Neuronal stem cell (in vitro differentiated cells): ENCODE results near the gene FBXO28.

Experiments used
- DNase-seq: peaks from one replicate; pipeline ENCODE4 v3.0.0-alpha.2; 2013; ENCODE audit warnings: low spot score
- H2AFZ ChIP-seq: one replicate; pipeline ENCODE4 v1.6.1; 2013; ENCODE audit warnings: mild to moderate bottlenecking, low read length, inconsistent platforms
- H2AK5ac ChIP-seq: 2 replicates; pipeline ENCODE4 v1.6.1; 2013; ENCODE audit warnings: low read depth, mild to moderate bottlenecking, inconsistent platforms, low read length, moderate library complexity, mixed read lengths
- H2BK120ac ChIP-seq: 2 replicates; pipeline ENCODE4 v1.6.1; 2013; ENCODE audit warnings: low read depth, mild to moderate bottlenecking, inconsistent platforms, low read length, moderate library complexity, mixed read lengths
- H2BK12ac ChIP-seq: one replicate; pipeline ENCODE4 v1.6.1; 2013; ENCODE audit warnings: low read length, inconsistent platforms
- H2BK15ac ChIP-seq: 2 replicates; pipeline ENCODE4 v1.6.1; 2013; ENCODE audit warnings: mild to moderate bottlenecking, low read length, inconsistent platforms, mixed read lengths
- H2BK5ac ChIP-seq: one replicate; pipeline ENCODE4 v1.6.1; 2013; ENCODE audit warnings: inconsistent platforms, mild to moderate bottlenecking, low read length, moderate library complexity
- H3K14ac ChIP-seq: one replicate; pipeline ENCODE4 v1.6.1; 2013; ENCODE audit warnings: low read length, inconsistent platforms
- H3K18ac ChIP-seq: 2 replicates; pipeline ENCODE4 v1.6.1; 2013; ENCODE audit warnings: low read length, inconsistent platforms
- H3K23ac ChIP-seq: 2 replicates; pipeline ENCODE4 v1.6.1; 2013; ENCODE audit warnings: low read depth, mild to moderate bottlenecking, mixed read lengths, low read length, inconsistent platforms; ENCODE audit not compliant: poor library complexity
- H3K27ac ChIP-seq: replicated peaks from 3 replicates; pipeline ENCODE4 v1.5.1; 2013; ENCODE audit warnings: low read length, inconsistent platforms
- H3K27me3 ChIP-seq, 3 experiments: 2 replicates each; pipeline ENCODE4 v1.6.1; 2013; ENCODE audit warnings: low read length in 3 of 3, mild to moderate bottlenecking in 2 of 3, inconsistent platforms in 1 of 3, low read depth in 1 of 3, mixed read lengths in 1 of 3, moderate library complexity in 1 of 3; ENCODE audit not compliant: control insufficient read depth in 3 of 3, insufficient read depth in 3 of 3
- H3K36me3 ChIP-seq, 2 donors: replicated peaks in 1 of 2; 2 replicates each; pipeline ENCODE4 v1.6.1; 2013; ENCODE audit warnings: low read length in 2 of 2; ENCODE audit not compliant: control insufficient read depth in 2 of 2, insufficient read depth in 2 of 2
- H3K4ac ChIP-seq: 2 replicates; pipeline ENCODE4 v1.6.1; 2013; ENCODE audit warnings: inconsistent platforms, mild to moderate bottlenecking, low read length, moderate library complexity
- H3K4me1 ChIP-seq, 2 donors: 1 replicate in 1 of 2; 2 replicates in 1 of 2; pipeline ENCODE4 v1.6.1; 2013; ENCODE audit warnings: low read length in 2 of 2, low read depth in 1 of 2; ENCODE audit not compliant: control insufficient read depth in 2 of 2, insufficient read depth in 1 of 2
- H3K4me2 ChIP-seq: one replicate; pipeline ENCODE4 v1.6.1; 2013; ENCODE audit warnings: mild to moderate bottlenecking, low read length, inconsistent platforms; ENCODE audit not compliant: insufficient read depth, poor library complexity, severe bottlenecking
- H3K4me3 ChIP-seq, 2 donors: 2 replicates each; pipeline ENCODE4 v1.5.1; 2013; ENCODE audit warnings: low read length in 2 of 2, mild to moderate bottlenecking in 2 of 2, inconsistent platforms in 1 of 2, moderate library complexity in 1 of 2
- H3K79me1 ChIP-seq: one replicate; pipeline ENCODE4 v1.6.1; 2013; ENCODE audit warnings: low read depth, mild to moderate bottlenecking, inconsistent platforms, low read length, moderate library complexity
- H3K9ac ChIP-seq: one replicate; pipeline ENCODE4 v1.6.1; 2013; ENCODE audit warnings: mild to moderate bottlenecking, low read depth, low read length, inconsistent platforms; ENCODE audit not compliant: poor library complexity
- H3K9me3 ChIP-seq, 2 donors: replicated peaks in 1 of 2; 2 replicates each; pipeline versions ENCODE3 to v1.6.1; 2013; ENCODE audit warnings: low read length in 2 of 2, mild to moderate bottlenecking in 2 of 2, inconsistent platforms in 1 of 2, low read depth in 1 of 2, mixed read lengths in 1 of 2, moderate library complexity in 1 of 2; ENCODE audit not compliant: control insufficient read depth in 2 of 2, insufficient read depth in 1 of 2
- H4K8ac ChIP-seq: one replicate; pipeline ENCODE4 v1.6.1; 2013; ENCODE audit warnings: low read depth, mild to moderate bottlenecking, inconsistent platforms, low read length, moderate library complexity
- H4K91ac ChIP-seq: one replicate; pipeline ENCODE4 v1.6.1; 2013; ENCODE audit warnings: low read length, low read depth, mild to moderate bottlenecking, inconsistent platforms; ENCODE audit not compliant: poor library complexity
- WGBS, 2 donors: extraction: QIAGEN DNeasy Blood & Tissue Kit; methylation state at CpG; one replicate each; pipeline ENCODE4 v1.1.7; 2013; ENCODE audit warnings: missing lambda C conversion rate in 2 of 2, mixed read lengths in 1 of 2; ENCODE audit not compliant: insufficient read length in 2 of 2, insufficient replicate concordance in 1 of 2; ENCODE audit errors: extremely low coverage in 2 of 2; 5-methylcytosine and 5-hydroxymethylcytosine counted together

FBXO28 gene

DNA sequence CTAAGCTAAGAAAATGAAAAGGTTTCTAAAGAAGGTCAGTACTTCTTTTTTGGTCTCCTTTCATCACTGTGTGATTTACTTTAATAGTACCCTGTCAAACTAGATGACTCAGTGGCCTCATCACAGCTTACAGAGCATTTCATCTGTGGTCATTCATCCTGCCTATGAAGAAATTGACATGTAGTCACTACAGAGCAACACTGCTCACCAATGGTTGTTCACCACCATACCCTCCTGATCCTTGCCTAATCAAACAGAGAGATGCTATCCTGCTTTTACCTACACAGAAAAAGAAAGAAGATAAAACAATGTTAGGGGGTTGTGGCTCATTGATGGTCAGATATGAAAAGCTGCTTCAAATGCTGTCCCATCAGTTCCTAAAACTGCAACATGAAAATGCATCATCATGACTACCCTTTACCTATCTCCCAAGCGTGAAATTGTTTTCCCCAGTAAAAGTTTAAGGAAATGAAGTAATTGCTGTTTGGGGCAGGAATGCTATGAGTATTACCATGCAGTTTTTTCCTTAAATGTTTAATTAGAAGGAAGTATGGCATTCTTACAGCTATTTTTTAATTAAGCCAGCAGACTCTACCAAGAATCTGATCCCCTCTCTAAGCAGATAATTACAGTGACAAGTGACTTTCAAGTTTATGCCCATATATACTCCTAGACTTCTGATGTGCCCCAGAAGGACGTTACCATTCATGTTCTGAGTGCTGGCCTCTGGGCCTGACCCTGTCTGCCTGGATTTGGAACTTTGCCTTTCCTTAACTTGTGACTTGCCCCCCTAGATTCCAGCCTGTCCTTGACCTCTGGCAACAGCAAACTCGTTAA, 46.1 kb upstream of the FBXO28 start:
- no peak for DNase-seq
- H3K9me3 ChIP-seq: peaks cover 0 to 3% of the 10 kb centered on the region in 2 donors
- no peak overlapping the region for H2BK15ac ChIP-seq
- H3K36me3 ChIP-seq: no peaks in the 10 kb centered on the region
- no peak overlapping the region for H3K4me2 ChIP-seq
- no peak overlapping the region for H3K4ac ChIP-seq
- H2AK5ac ChIP-seq: no peak overlapping the region
- no peak overlapping the region for H3K18ac ChIP-seq
- H4K91ac ChIP-seq: no peak overlapping the region
- no peak overlapping the region for H2BK5ac ChIP-seq
- H3K4me1 ChIP-seq: peaks cover 0 to 3% of the 10 kb centered on the region in 2 donors
- no peak overlapping the region for H4K8ac ChIP-seq
- WGBS, 2 donors: no CpG with 5 or more reads among the region's 3 CpGs
- no peak overlapping the region for H2BK120ac ChIP-seq
- no peak overlapping the region for H3K14ac ChIP-seq
- no peak overlapping the region for H3K23ac ChIP-seq
- H3K9ac ChIP-seq: no peak overlapping the region
- H2AFZ ChIP-seq: no peak overlapping the region
- H3K27ac ChIP-seq: no peak overlapping the region
- no peaks in the 10 kb centered on the region for H3K79me1 ChIP-seq
- peaks cover 0 to 20% (median 0%) of the 10 kb centered on the region in 3 experiments for H3K27me3 ChIP-seq
- no peak overlapping the region for H2BK12ac ChIP-seq
- H3K4me3 ChIP-seq: no peak overlapping the region

DNA sequence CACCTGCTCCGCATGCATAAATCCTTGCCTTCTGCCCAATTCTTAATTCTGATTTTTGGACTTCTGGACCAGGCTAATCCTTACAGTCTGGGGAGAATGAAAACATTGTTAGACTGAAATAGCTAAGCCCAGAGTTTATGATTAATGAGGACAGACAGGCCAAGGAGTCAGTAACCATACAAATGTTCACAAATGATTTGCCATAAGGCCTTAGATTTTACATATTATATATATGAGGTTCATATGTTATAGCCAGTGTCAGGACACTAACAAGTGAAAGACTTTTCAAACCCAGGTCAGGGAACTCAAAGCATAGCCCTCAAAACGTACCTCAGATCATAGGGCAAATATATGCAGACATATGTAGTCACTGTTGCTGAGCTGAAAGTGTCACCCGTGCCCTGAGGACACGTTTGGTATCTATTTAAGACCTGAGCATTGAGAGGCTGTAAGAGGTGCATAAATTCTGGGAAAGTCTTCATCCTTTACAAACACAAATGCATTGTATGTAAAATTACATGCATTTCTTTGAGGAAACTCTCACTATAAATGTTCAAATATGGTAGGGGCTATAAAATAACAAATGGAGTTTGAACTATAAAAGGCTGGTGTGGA, 45.3 kb upstream of the FBXO28 start:
- H3K36me3 ChIP-seq: no peaks in the 10 kb centered on the region
- peaks cover 0 to 3% of the 10 kb centered on the region in 2 donors for H3K4me1 ChIP-seq
- DNase-seq: no peak
- no peak overlapping the region for H3K9ac ChIP-seq
- no peak overlapping the region for H2AFZ ChIP-seq
- no CpG with 5 or more reads among the region's 4 CpGs for WGBS, 2 donors
- H3K4me3 ChIP-seq: no peak overlapping the region
- H3K4me2 ChIP-seq: no peak overlapping the region
- H2BK5ac ChIP-seq: no peak overlapping the region
- H3K14ac ChIP-seq: no peak overlapping the region
- H3K9me3 ChIP-seq: peaks cover 0 to 6% of the 10 kb centered on the region in 2 donors
- H3K27me3 ChIP-seq: peaks cover 0 to 16% (median 0%) of the 10 kb centered on the region in 3 experiments
- no peak overlapping the region for H2BK15ac ChIP-seq
- no peak overlapping the region for H2AK5ac ChIP-seq
- no peak overlapping the region for H4K8ac ChIP-seq
- H2BK12ac ChIP-seq: no peak overlapping the region
- no peak overlapping the region for H3K4ac ChIP-seq
- H2BK120ac ChIP-seq: no peak overlapping the region
- no peak overlapping the region for H3K23ac ChIP-seq
- no peak overlapping the region for H3K27ac ChIP-seq
- no peak overlapping the region for H3K18ac ChIP-seq
- H4K91ac ChIP-seq: no peak overlapping the region
- H3K79me1 ChIP-seq: no peaks in the 10 kb centered on the region

DNA sequence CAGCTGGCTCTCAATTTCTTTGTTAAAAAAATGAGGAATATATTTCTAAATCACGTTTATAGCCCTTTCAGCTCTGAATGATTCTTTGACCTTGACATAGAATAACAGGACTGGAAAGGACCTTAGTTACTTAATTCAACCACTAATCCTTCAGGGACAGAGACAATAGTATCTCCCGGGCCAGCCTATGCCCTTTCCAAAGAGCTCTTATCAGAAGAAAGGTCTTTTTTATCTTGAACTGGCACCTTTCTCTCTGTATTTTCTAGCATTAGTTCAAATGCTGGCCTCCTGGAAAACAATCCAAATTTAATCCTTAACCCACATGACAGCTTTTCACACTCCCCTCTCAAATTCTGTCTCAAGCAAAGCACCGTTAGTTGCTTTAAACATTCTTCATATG, 44.8 kb upstream of the FBXO28 start:
- no peak overlapping the region for H3K4me3 ChIP-seq
- H3K14ac ChIP-seq: no peak overlapping the region
- no peaks in the 10 kb centered on the region for H3K36me3 ChIP-seq
- no peak overlapping the region for H2BK15ac ChIP-seq
- H2BK120ac ChIP-seq: no peak overlapping the region
- no peak overlapping the region for H2AFZ ChIP-seq
- no CpG with 5 or more reads among the region's 3 CpGs for WGBS, 2 donors
- DNase-seq: no peak
- H3K4me2 ChIP-seq: no peak overlapping the region
- H3K23ac ChIP-seq: no peak overlapping the region
- peaks cover 0 to 11% (median 0%) of the 10 kb centered on the region in 3 experiments for H3K27me3 ChIP-seq
- H3K9me3 ChIP-seq: peaks cover 0 to 6% of the 10 kb centered on the region in 2 donors
- no peaks in the 10 kb centered on the region for H3K79me1 ChIP-seq
- no peak overlapping the region for H4K8ac ChIP-seq
- no peak overlapping the region for H3K27ac ChIP-seq
- H3K18ac ChIP-seq: no peak overlapping the region
- H3K4ac ChIP-seq: no peak overlapping the region
- H3K9ac ChIP-seq: no peak overlapping the region
- H3K4me1 ChIP-seq: peaks cover 0 to 2% of the 10 kb centered on the region in 2 donors
- no peak overlapping the region for H2AK5ac ChIP-seq
- no peak overlapping the region for H4K91ac ChIP-seq
- H2BK12ac ChIP-seq: no peak overlapping the region
- H2BK5ac ChIP-seq: no peak overlapping the region

DNA sequence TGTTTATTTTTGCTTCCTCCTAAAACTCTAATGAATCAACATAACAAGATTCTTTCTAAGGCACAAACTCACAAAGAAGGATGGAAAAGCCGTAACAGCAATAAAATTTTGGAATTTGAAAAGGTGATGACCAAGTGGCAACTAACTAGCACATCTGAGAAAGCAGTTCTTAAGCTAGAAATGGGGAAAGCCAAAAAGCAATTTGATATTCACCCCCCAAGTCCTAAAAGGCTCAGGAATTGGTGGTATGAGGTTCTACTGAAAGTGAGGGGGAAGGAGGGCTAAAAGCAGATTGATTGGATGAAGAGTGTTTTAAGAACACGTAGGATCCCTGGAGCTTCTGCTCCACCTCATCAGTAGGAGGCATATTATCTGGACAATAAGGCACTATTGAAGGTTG, 43.4 kb upstream of the FBXO28 start:
- peaks cover 0 to 2% of the 10 kb centered on the region in 2 donors for H3K4me1 ChIP-seq
- H3K14ac ChIP-seq: no peak overlapping the region
- no peak overlapping the region for H2BK15ac ChIP-seq
- no peak overlapping the region for H3K9ac ChIP-seq
- H3K23ac ChIP-seq: no peak overlapping the region
- H3K4me3 ChIP-seq: no peak overlapping the region
- no CpG with 5 or more reads among the region's 2 CpGs for WGBS, 2 donors
- no peak overlapping the region for H2BK12ac ChIP-seq
- no peak overlapping the region for H2AK5ac ChIP-seq
- H3K4ac ChIP-seq: no peak overlapping the region
- no peak overlapping the region for H2AFZ ChIP-seq
- no peak overlapping the region for H4K8ac ChIP-seq
- no peak overlapping the region for H4K91ac ChIP-seq
- no peak overlapping the region for H2BK5ac ChIP-seq
- H3K79me1 ChIP-seq: no peaks in the 10 kb centered on the region
- DNase-seq: no peak
- H3K36me3 ChIP-seq: no peaks in the 10 kb centered on the region
- peaks cover 0 to 6% of the 10 kb centered on the region in 2 donors for H3K9me3 ChIP-seq
- no peak overlapping the region for H3K27ac ChIP-seq
- no peak overlapping the region for H3K18ac ChIP-seq
- H2BK120ac ChIP-seq: no peak overlapping the region
- peaks cover 0 to 8% (median 0%) of the 10 kb centered on the region in 3 experiments for H3K27me3 ChIP-seq
- no peak overlapping the region for H3K4me2 ChIP-seq
